ENCODE data around the gene FADS1. TPM values are rescaled to one million over a fixed set of nuclear protein-coding genes. Genes with fewer than 3 reads are reported as not detected.

Gene FADS1
- total RNA-seq, 4 donors from 2014 or later, result 7.3 to 58.6 (median 21.8) TPM

- TF ChIP-seq POLR2A (IDR thresholded peaks at IDR 0.05) (no peak), CTCF (IDR thresholded peaks at IDR 0.05) (no peak)
- intact Hi-C loops (cut with DNase I; ENCODE audit: low total_unique reads), result no loop called here
- 70 to 74% methylated on average over 18 of the region's 18 CpGs for WGBS, 2 donors
- no peak for DNase-seq (ENCODE audit: low spot score in 2 of 2)
- H3K4me3 ChIP-seq (ENCODE audit: low read depth, poor library complexity, severe bottlenecking), result no peak overlapping the region
These were observed 43.0 kb downstream of the FADS1 start for GRCh38 chr11:61773809-61774208.

GRCh38 chr11:61773356-61773755, 43.4 kb downstream of the FADS1 start:
- 64 to 69% methylated on average over 9 of the region's 10 CpGs for WGBS, 2 donors

GRCh38 chr11:61771985-61772455, 44.8 kb downstream of the FADS1 start:
- DNase-seq (ENCODE audit: low spot score in 2 of 2), result no peak
- TF ChIP-seq CTCF (IDR thresholded peaks at IDR 0.05) (no peak), POLR2A (IDR thresholded peaks at IDR 0.05) (no peak)
- intact Hi-C loops (cut with DNase I; ENCODE audit: low total_unique reads), result no loop called here
- H3K4me3 ChIP-seq (ENCODE audit: low read depth, poor library complexity, severe bottlenecking), result no peak overlapping the region
- 43 to 72% methylated on average over 7 of the region's 7 CpGs for WGBS, 2 donors

More at GRCh38 chr11:61773356-61773755, 43.4 kb downstream of the FADS1 start:
- no peak for TF ChIP-seq POLR2A (IDR thresholded peaks at IDR 0.05)
- no peak for TF ChIP-seq CTCF (IDR thresholded peaks at IDR 0.05)
- no peak overlapping the region for H3K4me3 ChIP-seq (ENCODE audit: low read depth, poor library complexity, severe bottlenecking)
- intact Hi-C loops (cut with DNase I; ENCODE audit: low total_unique reads), result no loop called here
- no peak for DNase-seq (ENCODE audit: low spot score in 2 of 2)

- H3K4me3 ChIP-seq (ENCODE audit: low read depth, poor library complexity, severe bottlenecking), result no peak overlapping the region
- DNase-seq (ENCODE audit: low spot score in 2 of 2), result no peak
- intact Hi-C loops (cut with DNase I; ENCODE audit: low total_unique reads), result no loop called here
- WGBS, 2 donors, result 87% methylated on average over 7 to 15 of the region's 15 CpGs
- TF ChIP-seq POLR2A (IDR thresholded peaks at IDR 0.05) (no peak), CTCF (IDR thresholded peaks at IDR 0.05) (no peak)
These were observed 45.5 kb downstream of the FADS1 start for GRCh38 chr11:61771195-61771894.

GRCh38 chr11:61769946-61770683, 46.7 kb downstream of the FADS1 start:
- TF ChIP-seq POLR2A (IDR thresholded peaks at IDR 0.05), result no peak
- TF ChIP-seq CTCF (IDR thresholded peaks at IDR 0.05), result no peak
- intact Hi-C loops (cut with DNase I; ENCODE audit: low total_unique reads), result no loop called here
- no peak for DNase-seq (ENCODE audit: low spot score in 2 of 2)
- no peak overlapping the region for H3K4me3 ChIP-seq (ENCODE audit: low read depth, poor library complexity, severe bottlenecking)
- WGBS, 2 donors, result 85 to 89% methylated on average over 18 to 20 of the region's 20 CpGs
